SH-SY5Y (cell line): ENCODE results near the gene RAP1B.

Source experiments
- GATA2 ChIP-seq: IDR thresholded peaks from 2 replicates; pipeline ENCODE4 v1.6.1; 2011; ENCODE audit warnings: mild to moderate bottlenecking, low read depth, low read length
- GATA3 ChIP-seq: IDR thresholded peaks from 2 replicates; pipeline ENCODE4 v1.6.1; 2011; ENCODE audit warnings: low read depth, mild to moderate bottlenecking, low read length, moderate library complexity

DNA sequence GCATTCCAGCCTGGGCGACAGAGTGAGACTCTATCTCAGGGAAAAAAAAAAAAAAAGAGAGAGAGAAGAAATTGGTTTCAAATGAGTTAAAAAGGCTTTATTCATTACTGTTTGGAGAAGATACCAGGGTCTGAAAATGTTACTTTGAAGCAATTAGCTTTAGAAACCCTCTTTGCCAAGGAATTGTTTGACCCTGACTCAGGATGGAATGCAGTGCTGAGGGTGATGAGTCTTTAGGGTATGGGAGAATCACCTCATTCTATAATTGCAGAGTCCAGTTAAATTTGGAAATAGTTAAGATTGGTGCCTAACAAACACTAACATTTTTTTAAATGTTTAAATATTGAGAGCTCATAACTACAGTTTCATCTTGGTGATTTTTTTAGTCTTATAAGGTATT, 13.3 kb downstream of the RAP1B start:
- no peak for TF ChIP-seq GATA2
- no peak for TF ChIP-seq GATA3
